H9 (cell line): ENCODE results near the gene DRGX. TPM values are rescaled to one million over a fixed set of nuclear protein-coding genes. Genes with fewer than 3 reads are reported as not detected.

Experiments
- DNase-seq: peaks from one replicate; pipeline ENCODE4 v3.0.0-alpha.2; 2017
- H2AFZ ChIP-seq: one replicate; pipeline ENCODE4 v1.6.1; 2013; ENCODE audit warnings: mild to moderate bottlenecking, low read length, control low read depth, moderate library complexity
- H2AK5ac ChIP-seq: 2 replicates; pipeline ENCODE4 v1.6.1; 2013; ENCODE audit warnings: low read length, control low read depth, mixed read lengths; ENCODE audit not compliant: insufficient read length
- H2BK120ac ChIP-seq: one replicate; pipeline ENCODE4 v1.6.1; 2013; ENCODE audit warnings: low read depth, mild to moderate bottlenecking, low read length, control low read depth, inconsistent platforms; ENCODE audit not compliant: poor library complexity, severe bottlenecking
- H2BK12ac ChIP-seq: 2 replicates; pipeline ENCODE4 v1.6.1; 2013; ENCODE audit warnings: low read length, control low read depth, mixed read lengths, low read depth; ENCODE audit not compliant: insufficient read length
- H2BK15ac ChIP-seq: 2 replicates; pipeline ENCODE4 v1.6.1; 2013; ENCODE audit warnings: low read depth, low read length, control low read depth
- H2BK20ac ChIP-seq: one replicate; pipeline ENCODE4 v1.6.1; 2013; ENCODE audit warnings: low read depth, mild to moderate bottlenecking, low read length, control low read depth, inconsistent platforms; ENCODE audit not compliant: poor library complexity, severe bottlenecking
- H2BK5ac ChIP-seq: 2 replicates; pipeline ENCODE4 v1.6.1; 2013; ENCODE audit warnings: low read length, control low read depth, mixed read lengths; ENCODE audit not compliant: insufficient read length
- H3K14ac ChIP-seq: 2 replicates; pipeline ENCODE4 v1.6.1; 2013; ENCODE audit warnings: low read length, control low read depth; ENCODE audit not compliant: insufficient read depth
- H3K18ac ChIP-seq: 2 replicates; pipeline ENCODE4 v1.6.1; 2013; ENCODE audit warnings: low read depth, mild to moderate bottlenecking, mixed read lengths, low read length, control low read depth; ENCODE audit not compliant: insufficient read length
- H3K23ac ChIP-seq: 2 replicates; pipeline ENCODE4 v1.6.1; 2013; ENCODE audit warnings: low read length, control low read depth, mixed read lengths, low read depth; ENCODE audit not compliant: insufficient read length
- H3K23me2 ChIP-seq: 2 replicates; pipeline ENCODE4 v1.6.1; 2013; ENCODE audit warnings: low read depth, mild to moderate bottlenecking, mixed read lengths, low read length, control low read depth; ENCODE audit not compliant: insufficient read length, poor library complexity, severe bottlenecking
- H3K27ac ChIP-seq: 2 replicates; pipeline ENCODE4 v1.5.1; 2013; ENCODE audit warnings: low read length, control low read depth, mixed read lengths, low read depth; ENCODE audit not compliant: insufficient read length
- H3K27me3 ChIP-seq: 2 replicates; pipeline ENCODE4 v1.6.1; 2013; ENCODE audit warnings: low read length, control low read depth, inconsistent platforms; ENCODE audit not compliant: insufficient read depth
- H3K4ac ChIP-seq: 2 replicates; pipeline ENCODE4 v1.6.1; 2013; ENCODE audit warnings: low read depth, mild to moderate bottlenecking, control low read depth, inconsistent platforms, low read length, moderate library complexity
- H3K4me1 ChIP-seq: 2 replicates; pipeline ENCODE4 v1.6.1; 2013; ENCODE audit warnings: low read length, control low read depth, inconsistent platforms; ENCODE audit not compliant: insufficient read depth
- H3K4me2 ChIP-seq: 2 replicates; pipeline ENCODE4 v1.6.1; 2013; ENCODE audit warnings: low read length, control low read depth, mixed read lengths; ENCODE audit not compliant: insufficient read length, insufficient read depth
- H3K56ac ChIP-seq: 2 replicates; pipeline ENCODE4 v1.6.1; 2013; ENCODE audit warnings: low read depth, mild to moderate bottlenecking, mixed read lengths, low read length, control low read depth; ENCODE audit not compliant: insufficient read length
- H3K79me1 ChIP-seq: 2 replicates; pipeline ENCODE4 v1.6.1; 2013; ENCODE audit warnings: low read depth, mild to moderate bottlenecking, moderate library complexity, low read length, control low read depth, inconsistent platforms; ENCODE audit not compliant: insufficient read depth, poor library complexity, severe bottlenecking
- H3K79me2 ChIP-seq: 2 replicates; pipeline ENCODE4 v1.6.1; 2013; ENCODE audit warnings: low read length, control low read depth, inconsistent platforms; ENCODE audit not compliant: insufficient read depth
- H3K9ac ChIP-seq: 2 replicates; pipeline ENCODE4 v1.6.1; 2013; ENCODE audit warnings: low read length, control low read depth, mixed read lengths; ENCODE audit not compliant: insufficient read length; ENCODE audit errors: extremely low read depth
- H3K9me3 ChIP-seq: one replicate; pipeline ENCODE4 v1.6.1; 2013; ENCODE audit warnings: low read depth, low read length, inconsistent platforms; ENCODE audit not compliant: control insufficient read depth
- H3T11ph ChIP-seq: one replicate; pipeline ENCODE4 v1.6.1; 2013; ENCODE audit warnings: mild to moderate bottlenecking, low read length, control low read depth, inconsistent platforms
- H4K20me1 ChIP-seq: one replicate; pipeline ENCODE4 v1.6.1; 2013; ENCODE audit not compliant: control insufficient read depth, insufficient read length, insufficient read depth
- H4K5ac ChIP-seq: 2 replicates; pipeline ENCODE4 v1.6.1; 2013; ENCODE audit warnings: low read depth, mild to moderate bottlenecking, mixed read lengths, low read length, control low read depth; ENCODE audit not compliant: insufficient read length
- H4K8ac ChIP-seq: replicated peaks from 2 replicates; pipeline ENCODE4 v1.6.1; 2013; ENCODE audit warnings: low read length, control low read depth, mixed read lengths, low read depth; ENCODE audit not compliant: insufficient read length
- H4K91ac ChIP-seq: 2 replicates; pipeline ENCODE4 v1.6.1; 2013; ENCODE audit warnings: low read depth, mild to moderate bottlenecking, moderate library complexity, mixed read lengths, low read length, control low read depth; ENCODE audit not compliant: insufficient read length
- H3K27ac Mint-ChIP-seq, 3 experiments: 2 replicates in 2 of 3; 3 replicates in 1 of 3; pipeline ENCODE4 v1.8.0; 2020 to 2021; ENCODE audit warnings: mixed read lengths in 3 of 3, mild to moderate bottlenecking in 1 of 3, moderate library complexity in 1 of 3
- H3K27me3 Mint-ChIP-seq: 2 replicates; pipeline ENCODE4 v1.8.0; 2021; ENCODE audit warnings: low read depth, mild to moderate bottlenecking, moderate library complexity, mixed read lengths
- H3K36me3 Mint-ChIP-seq, 3 experiments: 2 replicates in 2 of 3; 3 replicates in 1 of 3; pipeline ENCODE4 v1.8.0; 2020 to 2021; ENCODE audit warnings: low read depth in 3 of 3, mixed read lengths in 3 of 3; ENCODE audit not compliant: insufficient read depth in 1 of 3
- H3K4me1 Mint-ChIP-seq, 2 experiments: 2 replicates each; pipeline ENCODE4 v1.8.0; 2020; ENCODE audit warnings: mixed read lengths in 2 of 2
- H3K4me3 Mint-ChIP-seq, 2 experiments: 2 replicates in 1 of 2; 3 replicates in 1 of 2; pipeline ENCODE4 v1.8.0; 2020 to 2021; ENCODE audit warnings: mild to moderate bottlenecking in 2 of 2, mixed read lengths in 2 of 2, moderate library complexity in 1 of 2
- H3K9me3 Mint-ChIP-seq, 2 experiments: 2 replicates in 1 of 2; 3 replicates in 1 of 2; pipeline ENCODE4 v1.8.0; 2020; ENCODE audit warnings: mild to moderate bottlenecking in 2 of 2, mixed read lengths in 2 of 2, moderate library complexity in 1 of 2
- WGBS: extraction: QIAGEN DNeasy Blood & Tissue Kit; methylation state at CpG from one replicate; pipeline ENCODE4 v1.1.7; 2013; ENCODE audit warnings: missing lambda C conversion rate, low lambda C conversion rate, mixed read lengths; ENCODE audit not compliant: insufficient read length; ENCODE audit errors: extremely low coverage; 5-methylcytosine and 5-hydroxymethylcytosine counted together
- total RNA-seq: library from RNA; stranded (reverse); gene quantifications from 2 replicates; pipeline ENCODE4 v1.2.1, GENCODE V29; 2021
- TF ChIP-seq, protein P1 (sequence below): fragments of 200-600 bp; sonication (generic); conservative IDR thresholded peaks from 3 replicates; pipeline ENCODE4 v1.8.0; 2021; ENCODE audit warnings: antibody characterized with exemption, mild to moderate bottlenecking

Gene DRGX
- total RNA-seq, 1 experiment from 2014 or later = not detected

DNA sequence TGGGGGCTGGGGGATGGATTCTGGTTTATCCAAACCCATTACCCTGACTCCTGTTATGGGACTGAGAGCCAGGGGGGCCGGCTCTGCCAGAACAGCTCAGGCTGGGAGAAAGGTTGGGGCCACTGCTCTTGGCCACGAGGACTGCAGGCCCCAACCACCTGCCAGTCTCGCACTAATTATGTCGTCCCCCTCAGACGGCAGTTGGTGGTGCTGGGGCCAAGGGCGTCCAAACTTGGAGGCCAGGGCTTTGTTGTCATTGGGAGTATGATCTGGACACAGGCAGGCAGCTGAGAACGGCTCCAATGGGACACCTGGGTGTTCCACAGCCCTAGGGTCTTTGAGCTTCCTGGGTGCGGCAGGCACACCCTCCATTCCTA, 34.7 kb downstream of the DRGX start:
- H3K27ac Mint-ChIP-seq = no peak overlapping the region; a peak in 1 of 7 replicates
- no peak overlapping the region for H3T11ph ChIP-seq
- no peak overlapping the region for H4K91ac ChIP-seq
- no peak overlapping the region for H2BK120ac ChIP-seq
- TF ChIP-seq, protein P1, sequence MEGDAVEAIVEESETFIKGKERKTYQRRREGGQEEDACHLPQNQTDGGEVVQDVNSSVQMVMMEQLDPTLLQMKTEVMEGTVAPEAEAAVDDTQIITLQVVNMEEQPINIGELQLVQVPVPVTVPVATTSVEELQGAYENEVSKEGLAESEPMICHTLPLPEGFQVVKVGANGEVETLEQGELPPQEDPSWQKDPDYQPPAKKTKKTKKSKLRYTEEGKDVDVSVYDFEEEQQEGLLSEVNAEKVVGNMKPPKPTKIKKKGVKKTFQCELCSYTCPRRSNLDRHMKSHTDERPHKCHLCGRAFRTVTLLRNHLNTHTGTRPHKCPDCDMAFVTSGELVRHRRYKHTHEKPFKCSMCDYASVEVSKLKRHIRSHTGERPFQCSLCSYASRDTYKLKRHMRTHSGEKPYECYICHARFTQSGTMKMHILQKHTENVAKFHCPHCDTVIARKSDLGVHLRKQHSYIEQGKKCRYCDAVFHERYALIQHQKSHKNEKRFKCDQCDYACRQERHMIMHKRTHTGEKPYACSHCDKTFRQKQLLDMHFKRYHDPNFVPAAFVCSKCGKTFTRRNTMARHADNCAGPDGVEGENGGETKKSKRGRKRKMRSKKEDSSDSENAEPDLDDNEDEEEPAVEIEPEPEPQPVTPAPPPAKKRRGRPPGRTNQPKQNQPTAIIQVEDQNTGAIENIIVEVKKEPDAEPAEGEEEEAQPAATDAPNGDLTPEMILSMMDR = no peak
- DNase-seq = no peak
- H2BK12ac ChIP-seq = no peak overlapping the region
- no CpG with 5 or more reads among the region's 8 CpGs for WGBS
- peaks cover 4% of the 10 kb centered on the region for H3K4me1 ChIP-seq
- H3K14ac ChIP-seq = no peak overlapping the region; the same call in 1 of the 2 replicates
- H4K5ac ChIP-seq = no peak overlapping the region
- H3K4me3 Mint-ChIP-seq = no peak overlapping the region
- H4K20me1 ChIP-seq = no peaks in the 10 kb centered on the region
- no peak overlapping the region for H2BK15ac ChIP-seq
- H3K27ac ChIP-seq = no peak overlapping the region
- H3K79me1 ChIP-seq = no peaks in the 10 kb centered on the region
- no peak overlapping the region for H3K56ac ChIP-seq
- no peaks in the 10 kb centered on the region for H3K36me3 Mint-ChIP-seq
- H3K23ac ChIP-seq = no peak overlapping the region
- H3K27me3 ChIP-seq = no peaks in the 10 kb centered on the region
- H3K79me2 ChIP-seq = no peaks in the 10 kb centered on the region
- no peaks in the 10 kb centered on the region for H3K9me3 ChIP-seq
- H2BK20ac ChIP-seq = no peak overlapping the region
- peaks cover 9 to 10% of the 10 kb centered on the region in 2 experiments for H3K4me1 Mint-ChIP-seq
- no peak overlapping the region for H2AFZ ChIP-seq
- no peak overlapping the region for H4K8ac ChIP-seq
- no peak overlapping the region for H3K9ac ChIP-seq
- no peak overlapping the region for H3K4me2 ChIP-seq
- no peak overlapping the region for H3K4ac ChIP-seq
- peaks cover 0 to 2% of the 10 kb centered on the region in 2 experiments; a peak in 2 of 5 replicates for H3K9me3 Mint-ChIP-seq
- H3K23me2 ChIP-seq = no peaks in the 10 kb centered on the region
- H2BK5ac ChIP-seq = no peak overlapping the region
- no peak overlapping the region for H2AK5ac ChIP-seq
- H3K27me3 Mint-ChIP-seq = no peaks in the 10 kb centered on the region; the same call in 1 of the 2 replicates
- H3K18ac ChIP-seq = no peak overlapping the region
